Cerebellar cortex (tissue), 1 donor: ENCODE data around the gene RBBP8NL.
"Not testable (repeated sequence)": the region's sequence is repeated elsewhere in the genome, so short reads cannot be mapped to it uniquely, and the experiment has no call there.

Experiments used
- DNase-seq: peaks from one replicate; pipeline ENCODE4 v3.0.0-alpha.2; 2015; ENCODE audit warnings: low spot score

The RBBP8NL gene

GRCh38 chr20:62445553-62446340 lies 18.4 kb upstream of the RBBP8NL start:
- no peak for DNase-seq

DNA sequence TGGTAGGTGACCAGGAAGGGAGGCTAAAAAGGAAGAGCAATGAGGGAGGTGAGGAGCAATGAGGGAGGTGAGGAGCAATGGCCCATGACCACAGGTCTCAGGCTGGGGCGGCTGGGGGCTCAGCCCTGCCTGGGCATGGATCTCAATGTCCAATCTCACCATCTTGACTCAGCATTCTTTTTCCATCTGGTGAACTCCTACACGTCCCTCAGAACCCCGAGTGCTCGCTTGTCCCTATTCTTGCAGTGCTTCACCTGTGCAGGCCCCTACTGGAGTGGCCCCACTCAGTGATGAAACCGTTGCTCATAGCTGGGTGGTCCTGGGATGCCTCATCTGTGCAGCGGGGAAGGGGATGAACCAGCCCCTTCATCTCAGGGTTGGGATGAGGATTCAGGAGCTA lies 16.9 kb upstream of the RBBP8NL start:
- no peak for DNase-seq

DNA sequence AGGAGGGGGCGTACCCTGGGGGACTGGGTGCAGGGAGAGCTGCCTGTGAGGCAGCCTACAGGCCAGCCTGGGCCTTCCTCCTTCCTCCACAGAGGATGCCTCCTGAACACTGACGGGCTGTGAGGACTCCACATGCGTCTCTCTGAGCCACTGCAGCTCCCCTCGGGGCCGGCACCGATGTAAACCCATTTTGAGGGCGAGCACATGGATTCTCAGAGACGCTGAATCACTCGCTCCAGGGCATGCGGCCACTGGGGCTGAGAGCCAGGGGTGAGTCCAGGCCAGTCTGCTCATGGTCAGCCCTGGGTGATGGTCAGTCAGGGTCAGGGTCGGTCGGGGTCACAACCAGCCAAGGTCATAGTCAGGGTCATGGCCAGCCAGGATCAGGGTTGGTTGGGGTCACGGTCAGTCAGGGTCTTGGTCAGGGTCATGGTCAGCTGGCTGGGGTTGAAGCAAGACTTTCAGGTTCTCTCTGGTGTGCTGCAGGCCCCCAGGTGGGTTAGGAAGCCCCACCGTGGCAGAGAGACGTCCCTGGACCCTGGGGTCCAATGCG lies 14.7 kb upstream of the RBBP8NL start:
- no peak for DNase-seq

DNA sequence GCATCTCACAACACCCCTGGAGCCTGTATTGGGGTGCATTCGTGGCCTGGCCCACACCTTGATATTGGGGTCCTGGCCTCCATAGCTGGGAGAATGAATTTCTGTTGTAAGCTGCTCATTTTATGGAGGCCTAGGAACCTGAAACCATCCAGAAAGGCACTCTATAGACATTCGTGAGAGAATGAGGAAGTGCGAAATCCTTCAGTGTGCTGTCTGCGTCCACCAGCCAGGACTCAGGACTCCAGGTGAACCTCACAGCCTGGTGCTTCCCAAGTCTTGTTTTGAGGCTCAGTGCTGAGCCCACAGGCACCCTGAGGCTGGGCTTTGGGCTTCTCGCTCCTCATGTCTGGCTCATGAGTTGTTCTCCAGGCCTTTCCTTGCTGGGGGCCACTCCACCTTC lies 11.9 kb upstream of the RBBP8NL start:
- DNase-seq: no peak

DNA sequence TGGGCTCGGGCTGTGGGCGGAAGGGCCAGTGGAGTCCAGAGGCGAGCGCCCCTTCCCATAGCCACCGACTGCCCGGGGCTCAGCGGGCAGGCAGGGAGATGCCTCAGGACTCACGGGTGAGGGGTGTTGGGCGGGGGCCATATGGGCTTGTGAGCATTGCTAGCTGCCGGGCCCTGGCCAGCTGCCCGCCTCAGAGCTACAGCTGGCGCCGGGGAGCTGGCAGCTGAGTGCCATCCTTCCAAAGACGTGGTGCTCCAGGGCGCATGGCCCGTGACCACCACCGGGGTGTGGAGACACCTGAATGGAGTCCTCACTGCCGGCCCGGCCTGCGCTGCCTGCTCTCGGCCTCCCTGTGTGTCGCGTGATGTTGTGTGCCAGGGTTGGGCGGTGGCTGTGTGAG lies 10.6 kb upstream of the RBBP8NL start:
- DNase-seq: no peak

DNA sequence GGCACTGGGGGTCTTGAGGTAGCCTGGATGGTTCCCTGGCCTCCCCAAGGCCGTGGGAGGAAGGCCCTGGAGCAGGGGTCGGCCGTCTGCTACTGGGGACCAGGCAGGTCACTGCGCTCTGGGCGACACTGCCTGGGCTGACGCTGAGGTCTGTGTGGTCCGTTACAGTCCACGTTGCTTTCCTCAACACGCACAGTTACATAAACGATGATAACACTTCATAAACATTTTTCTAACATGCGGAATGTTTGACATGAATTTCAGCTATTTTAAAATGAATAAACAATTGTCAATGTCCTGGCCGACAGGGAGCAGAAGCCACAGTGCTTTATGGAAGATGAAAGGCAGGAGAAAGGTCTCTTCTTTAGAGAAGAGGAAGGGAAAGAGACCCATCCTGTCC lies 10.2 kb upstream of the RBBP8NL start:
- DNase-seq: no peak

- no peak for DNase-seq
Measured at GRCh38 chr20:62436692-62437091, 9.4 kb upstream of the RBBP8NL start.

DNA sequence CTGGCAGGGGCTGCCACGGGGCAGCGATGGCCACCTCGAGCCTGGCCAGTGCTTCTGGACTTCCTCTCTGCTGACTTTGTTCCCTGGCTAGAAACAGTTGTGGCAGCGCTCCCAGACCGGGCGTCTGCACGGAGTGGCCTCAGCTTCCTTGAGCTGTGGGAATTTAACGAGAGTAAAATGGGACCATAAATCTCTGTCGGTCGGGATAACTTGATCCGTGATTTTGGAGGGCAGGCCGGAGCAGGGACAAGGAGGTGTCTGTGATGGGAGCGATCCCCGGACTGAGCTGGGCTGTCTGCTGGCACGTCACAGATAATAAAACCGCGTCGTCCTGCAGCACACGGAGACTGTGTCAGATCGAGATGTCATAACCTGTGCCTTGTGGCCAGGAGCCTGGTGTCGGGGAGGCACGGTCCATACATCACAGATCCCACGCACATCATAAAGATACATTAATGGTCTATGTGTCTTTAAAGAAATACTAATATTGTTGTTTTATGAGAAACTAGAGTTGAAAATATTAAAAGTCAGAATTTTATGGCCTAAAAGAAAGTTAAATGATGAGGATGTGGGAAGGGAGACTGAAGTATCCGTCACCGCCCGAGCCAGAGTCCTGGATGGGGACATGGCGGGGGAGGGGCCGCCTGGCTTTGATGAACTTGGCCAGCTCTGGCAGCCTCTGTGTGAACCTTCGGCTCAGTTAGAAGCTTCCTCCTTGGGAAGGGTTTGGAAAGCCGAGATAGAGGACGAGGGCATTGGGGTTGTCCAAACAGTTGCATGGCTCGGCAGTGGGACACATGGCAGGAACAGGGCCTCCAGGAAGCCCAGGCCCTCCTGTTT lies 6.5 kb upstream of the RBBP8NL start:
- no peak for DNase-seq

GRCh38 chr20:62430866-62431447 lies 3.6 kb upstream of the RBBP8NL start:
- no peak for DNase-seq

DNA sequence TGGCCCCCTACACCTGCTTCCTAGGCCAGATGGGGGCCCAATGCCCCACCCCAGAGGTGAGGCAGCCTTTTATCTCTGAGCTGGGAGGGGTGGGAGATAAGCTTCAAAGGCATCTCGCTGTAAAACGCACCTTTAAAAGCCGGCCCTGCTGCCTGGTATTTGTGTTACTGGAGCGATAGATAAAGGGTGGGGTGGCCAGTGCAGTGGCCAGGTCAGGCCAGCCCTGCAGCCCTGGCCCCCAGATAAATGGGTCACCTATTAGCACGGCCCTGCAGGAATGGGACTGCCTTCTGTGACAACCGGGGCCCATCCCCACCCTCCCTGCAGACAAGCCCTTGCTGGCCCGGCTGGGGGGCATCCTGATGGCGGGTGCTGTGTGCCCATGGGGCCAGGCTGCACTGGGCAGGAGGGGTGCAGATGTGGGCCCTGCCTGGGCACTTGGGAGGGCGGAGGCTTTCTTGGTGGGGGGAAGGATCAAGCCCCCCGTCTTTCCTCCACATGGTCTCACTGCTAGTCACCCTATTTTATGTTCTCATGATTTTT lies 3.0 kb upstream of the RBBP8NL start:
- DNase-seq: no peak

GRCh38 chr20:62429455-62430310 lies 2.3 kb upstream of the RBBP8NL start:
- no peak for DNase-seq

GRCh38 chr20:62428396-62429295 lies 1.3 kb upstream of the RBBP8NL start:
- no peak for DNase-seq

DNA sequence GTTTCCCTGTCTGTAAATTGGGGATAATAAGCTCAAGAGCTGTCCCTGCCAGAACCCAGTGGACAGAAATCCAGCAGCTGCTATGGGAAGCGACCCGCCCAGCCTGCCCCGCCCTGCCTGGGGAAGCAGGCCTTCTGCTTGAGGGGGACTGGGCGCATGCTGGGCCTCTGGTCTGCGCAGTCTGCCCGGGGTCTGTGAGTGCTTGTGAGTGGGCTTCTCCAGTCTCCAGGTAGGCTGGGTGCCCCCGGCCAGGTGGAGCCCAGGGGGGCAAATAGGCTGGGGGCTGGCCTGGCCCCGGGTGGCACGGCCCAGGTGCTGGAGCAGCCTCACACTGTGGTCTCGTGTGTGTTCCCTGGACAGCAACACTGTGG lies 648 bp upstream of the RBBP8NL start:
- no peak for DNase-seq

DNA sequence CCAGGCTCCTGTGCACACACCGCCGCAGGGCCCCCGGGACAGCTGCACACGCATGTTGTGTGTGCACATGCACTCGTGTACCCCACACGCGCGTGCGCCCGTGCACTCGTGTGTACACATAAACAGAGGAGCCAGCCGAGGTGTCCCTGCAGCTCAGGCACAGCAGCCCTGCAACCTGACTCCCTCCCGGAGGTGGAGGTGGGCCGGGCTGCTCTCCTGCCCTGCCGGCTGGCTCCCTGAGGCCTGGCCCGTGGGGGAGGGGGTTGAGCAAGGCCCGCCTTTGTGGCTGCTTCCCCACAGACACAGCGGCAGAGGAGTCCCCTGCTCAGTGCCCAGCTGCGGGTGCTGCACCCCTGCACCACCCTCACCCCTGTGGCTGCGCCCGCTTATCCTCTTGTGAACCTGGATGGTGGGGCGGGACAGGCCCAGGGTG lies 624 bp downstream of the RBBP8NL start:
- no peak for DNase-seq

DNA sequence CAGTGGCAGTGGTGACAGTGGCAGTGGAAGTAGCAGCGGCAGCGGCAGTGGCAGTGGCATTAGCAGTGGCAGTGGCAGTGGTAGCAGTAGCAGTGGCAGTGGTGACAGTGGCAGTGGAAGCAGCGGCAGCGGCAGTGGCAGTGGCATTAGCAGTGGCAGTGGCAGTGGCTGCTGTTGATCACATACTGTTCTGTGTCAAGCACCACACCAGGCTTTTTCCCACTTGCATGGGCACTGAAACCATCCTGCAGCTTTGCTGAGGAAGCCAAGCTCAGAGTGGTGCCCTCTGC lies 1.3 kb downstream of the RBBP8NL start:
- DNase-seq: not testable (repeated sequence)

DNA sequence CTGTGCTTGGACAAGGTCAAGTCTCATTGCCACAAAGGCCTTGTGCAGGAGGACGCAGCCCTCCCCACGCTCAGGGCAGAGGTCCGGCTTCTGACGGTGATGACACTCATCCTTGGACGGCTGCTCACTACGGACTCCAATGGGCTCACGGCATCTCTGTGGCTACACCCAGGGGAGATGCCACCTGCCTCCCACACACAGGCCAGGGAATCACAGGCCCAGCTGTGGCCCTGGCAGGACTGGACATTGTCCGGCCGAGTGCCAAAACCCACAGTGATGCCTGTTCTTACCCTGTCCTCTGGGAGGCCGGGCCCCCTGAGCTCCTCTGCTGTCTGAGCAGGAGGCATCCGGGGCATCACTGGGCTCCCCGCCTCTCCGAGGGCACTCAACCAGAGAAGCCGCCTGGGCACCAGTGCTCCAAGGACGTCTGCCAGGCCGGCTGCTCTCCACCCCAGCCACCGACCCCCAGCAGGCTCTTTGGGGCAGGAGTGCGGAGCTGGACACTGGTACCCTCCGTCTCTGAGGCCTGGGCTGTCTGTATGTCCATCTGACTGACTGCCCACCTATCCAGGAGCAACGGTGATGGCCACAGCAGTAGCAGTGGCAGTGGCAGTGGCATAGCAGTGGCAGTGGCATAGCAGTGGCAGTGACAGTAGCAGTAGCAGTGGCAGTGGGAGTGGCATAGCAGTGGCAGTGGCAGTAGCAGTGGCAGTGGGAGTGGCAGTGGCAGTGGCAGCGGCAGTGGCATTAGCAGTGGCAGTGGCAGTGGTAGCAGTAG lies 1.9 kb downstream of the RBBP8NL start:
- DNase-seq: no peak

- DNase-seq: no peak
Measured at GRCh38 chr20:62424249-62425107, 2.9 kb downstream of the RBBP8NL start.

DNA sequence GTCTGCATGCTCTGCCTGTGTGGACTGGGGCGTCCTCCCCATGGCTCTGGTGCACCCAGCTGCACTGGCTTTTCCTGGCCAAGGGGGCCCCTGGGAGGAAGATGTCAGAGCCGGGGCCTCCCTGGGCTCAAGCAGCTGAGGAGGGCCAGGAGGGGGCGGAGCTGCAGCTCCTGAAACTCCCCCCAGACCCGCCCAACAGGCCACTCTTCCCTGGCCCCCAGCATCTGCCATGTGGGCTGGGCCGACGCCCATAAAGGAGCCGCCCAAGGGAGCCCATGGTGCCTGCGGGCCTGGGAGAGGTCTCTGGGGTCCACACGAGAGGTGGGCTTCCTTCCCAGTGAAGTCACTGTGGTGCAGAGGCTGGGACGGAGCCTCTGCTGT lies 4.0 kb downstream of the RBBP8NL start:
- DNase-seq: no peak
